HEK293 (cell line): ENCODE data around the gene YIF1B.
A peak's percentile ranks its signal among the peaks of the same experiment; 100 is the strongest.

ENCODE experiments used
- EGR2 ChIP-seq: fragments of 450-650 bp; formaldehyde crosslinking; IDR thresholded peaks from 2 replicates; pipeline ENCODE4 v1.5.1; 2016; ENCODE audit warnings: low read depth, missing biosample characterization, missing genetic modification characterization
- FEZF1 ChIP-seq: fragments of 450-650 bp; formaldehyde crosslinking; IDR thresholded peaks from 2 replicates; pipeline ENCODE4 v1.5.1; 2016; ENCODE audit warnings: missing biosample characterization, missing genetic modification characterization
- HIC1 ChIP-seq: fragments of 450-650 bp; formaldehyde crosslinking; IDR thresholded peaks from 2 replicates; pipeline ENCODE4 v1.5.1; 2016; ENCODE audit warnings: missing biosample characterization, missing genetic modification characterization
- INSM2 ChIP-seq: fragments of 450-650 bp; formaldehyde crosslinking; IDR thresholded peaks from 2 replicates; pipeline ENCODE4 v1.5.1; 2016; ENCODE audit warnings: missing biosample characterization, missing genetic modification characterization
- KLF16 ChIP-seq: fragments of 450-650 bp; formaldehyde crosslinking; IDR thresholded peaks from 2 replicates; pipeline ENCODE4 v1.5.1; 2017; ENCODE audit warnings: missing biosample characterization, missing genetic modification characterization
- MEIS1 ChIP-seq: sonication (generic); formaldehyde crosslinking; IDR thresholded peaks from 2 replicates; pipeline ENCODE4 v1.8.1; 2022; ENCODE audit warnings: missing genetic modification reagents, mild to moderate bottlenecking, borderline replicate concordance
- MZF1 ChIP-seq: fragments of 450-650 bp; formaldehyde crosslinking; IDR thresholded peaks from 2 replicates; pipeline ENCODE4 v1.5.1; 2017; ENCODE audit warnings: missing biosample characterization, missing genetic modification characterization, borderline replicate concordance
- OSR2 ChIP-seq: fragments of 450-650 bp; formaldehyde crosslinking; IDR thresholded peaks from 2 replicates; pipeline ENCODE4 v1.5.1; 2016; ENCODE audit warnings: missing biosample characterization, missing genetic modification characterization
- YY2 ChIP-seq: fragments of 450-650 bp; formaldehyde crosslinking; IDR thresholded peaks from 2 replicates; pipeline ENCODE4 v1.5.1; 2016; ENCODE audit warnings: missing biosample characterization, missing genetic modification characterization
- ZBTB20 ChIP-seq: fragments of 450-650 bp; formaldehyde crosslinking; IDR thresholded peaks from 2 replicates; pipeline ENCODE4 v1.5.1; 2016; ENCODE audit warnings: missing biosample characterization, missing genetic modification characterization
- ZBTB7A ChIP-seq: fragments of 450-650 bp; formaldehyde crosslinking; IDR thresholded peaks from 2 replicates; pipeline ENCODE4 v1.5.1; 2016; ENCODE audit warnings: low read depth, missing biosample characterization, missing genetic modification characterization
- ZFP3 ChIP-seq: fragments of 450-650 bp; formaldehyde crosslinking; IDR thresholded peaks from 2 replicates; pipeline ENCODE4 v1.5.1; 2016; ENCODE audit warnings: low read depth, missing biosample characterization, missing genetic modification characterization
- ZFP37 ChIP-seq: fragments of 450-650 bp; formaldehyde crosslinking; IDR thresholded peaks from 2 replicates; pipeline ENCODE4 v1.5.1; 2016; ENCODE audit warnings: missing biosample characterization, missing genetic modification characterization
- ZNF132 ChIP-seq: fragments of 450-650 bp; formaldehyde crosslinking; IDR thresholded peaks from 2 replicates; pipeline ENCODE4 v1.5.1; 2017; ENCODE audit warnings: missing biosample characterization, missing genetic modification characterization, borderline replicate concordance
- ZNF398 ChIP-seq: fragments of 450-650 bp; formaldehyde crosslinking; IDR thresholded peaks from 2 replicates; pipeline ENCODE4 v1.5.1; 2017; ENCODE audit warnings: missing biosample characterization, missing genetic modification characterization
- ZNF473 ChIP-seq: fragments of 450-650 bp; formaldehyde crosslinking; IDR thresholded peaks from 2 replicates; pipeline ENCODE4 v1.5.1; 2017; ENCODE audit warnings: missing biosample characterization, missing genetic modification characterization
- ZNF501 ChIP-seq: fragments of 450-650 bp; formaldehyde crosslinking; IDR thresholded peaks from 2 replicates; pipeline ENCODE4 v1.5.1; 2016; ENCODE audit warnings: missing biosample characterization, missing genetic modification characterization
- ZNF549 ChIP-seq: fragments of 450-650 bp; IDR thresholded peaks from 2 replicates; pipeline ENCODE4 v1.5.1; 2018; ENCODE audit warnings: missing biosample characterization, missing genetic modification characterization, mild to moderate bottlenecking, inconsistent platforms, moderate library complexity
- ZNF560 ChIP-seq: fragments of 450-650 bp; formaldehyde crosslinking; IDR thresholded peaks from 2 replicates; pipeline ENCODE4 v1.5.1; 2017; ENCODE audit warnings: missing biosample characterization, missing genetic modification characterization, borderline replicate concordance
- ZNF639 ChIP-seq: fragments of 450-650 bp; formaldehyde crosslinking; IDR thresholded peaks from 2 replicates; pipeline ENCODE4 v1.5.1; 2016; ENCODE audit warnings: missing biosample characterization, missing genetic modification characterization
- ZNF645 ChIP-seq: fragments of 450-650 bp; formaldehyde crosslinking; IDR thresholded peaks from 2 replicates; pipeline ENCODE4; 2016; ENCODE audit warnings: missing biosample characterization, missing genetic modification characterization
- ZNF76 ChIP-seq: fragments of 450-650 bp; formaldehyde crosslinking; IDR thresholded peaks from 2 replicates; pipeline ENCODE4; 2016; ENCODE audit warnings: low read depth, missing biosample characterization, missing genetic modification characterization, borderline replicate concordance
- ZNF837 ChIP-seq: fragments of 450-650 bp; formaldehyde crosslinking; IDR thresholded peaks from 2 replicates; pipeline ENCODE4 v1.5.1; 2016; ENCODE audit warnings: missing biosample characterization, missing genetic modification characterization
- ZNF843 ChIP-seq: fragments of 450-650 bp; formaldehyde crosslinking; IDR thresholded peaks from 2 replicates; pipeline ENCODE4 v1.5.1; 2016; ENCODE audit warnings: missing biosample characterization, missing genetic modification characterization
- ZSCAN16 ChIP-seq: fragments of 450-650 bp; formaldehyde crosslinking; IDR thresholded peaks from 2 replicates; pipeline ENCODE4 v1.5.1; 2016; ENCODE audit warnings: missing biosample characterization, missing genetic modification characterization

The YIF1B gene

GRCh38 chr19:38335949-38336637, 20.3 kb upstream of the YIF1B start (continued):
- TF ChIP-seq ZNF645 (tag by site-specific recombination) (peak; percentile 82; the same call in 1 of the 2 replicates), KLF16 (tag by site-specific recombination) (peak; percentile 69), ZSCAN16 (tag by site-specific recombination) (0 out of 2 replicates have a peak, but pooled peaks have one; percentile 55), MZF1 (tag by site-specific recombination) (peak; percentile 17; the same call in 1 of the 2 replicates), ZNF501 (tag by site-specific recombination) (peak; percentile 89), EGR2 (tag by site-specific recombination) (peak; percentile 91), ZFP3 (tag by site-specific recombination) (no peak), ZBTB7A (peak; percentile 92), INSM2 (peak; percentile 64; the same call in 1 of the 2 replicates), ZNF837 (tag by site-specific recombination) (peak; percentile 83; the same call in 1 of the 2 replicates), HIC1 (tag by site-specific recombination) (peak; percentile 100), ZNF549 (tag by site-specific recombination) (no peak), MEIS1 (CRISPR knock-in tag) (no peak), ZNF132 (tag by site-specific recombination) (no peak), OSR2 (peak; percentile 90), ZNF473 (tag by site-specific recombination) (no peak), ZFP37 (tag by site-specific recombination) (peak; percentile 75; the same call in 1 of the 2 replicates), YY2 (tag by site-specific recombination) (peak; percentile 72; the same call in 1 of the 2 replicates), FEZF1 (tag by site-specific recombination) (peak; percentile 28; the same call in 1 of the 2 replicates), ZNF639 (tag by site-specific recombination) (peak; percentile 61), ZNF76 (tag by site-specific recombination) (peak; percentile 79), ZNF560 (tag by site-specific recombination) (no peak), ZNF398 (peak; percentile 97), ZNF843 (tag by site-specific recombination) (peak; percentile 55; the same call in 1 of the 2 replicates), ZBTB20 (peak; percentile 98)
